ENCODE data around the gene CYBRD1.

DNA sequence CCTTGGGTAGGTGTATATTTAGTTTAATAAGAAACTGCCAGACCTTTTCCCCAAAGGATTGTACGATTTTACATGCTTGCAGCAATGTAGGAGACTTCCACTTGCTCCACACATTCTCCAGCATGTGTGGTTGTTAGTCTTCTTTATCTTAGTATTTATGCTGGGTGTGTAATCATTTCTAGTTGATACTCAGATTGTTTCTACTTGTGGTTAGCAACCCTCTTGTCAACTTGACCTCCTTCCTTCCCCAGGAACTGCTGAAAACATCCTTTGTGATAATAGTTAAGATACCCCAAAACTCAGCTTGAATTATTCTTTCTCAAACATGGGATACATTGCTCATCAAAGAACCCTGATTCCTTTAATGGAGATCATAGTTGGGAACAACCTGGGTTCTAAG is 37.2 kb upstream of the CYBRD1 start:
- no peak for TF ChIP-seq POLR2A (IDR thresholded peaks at IDR 0.05)
- TF ChIP-seq, protein P1, sequence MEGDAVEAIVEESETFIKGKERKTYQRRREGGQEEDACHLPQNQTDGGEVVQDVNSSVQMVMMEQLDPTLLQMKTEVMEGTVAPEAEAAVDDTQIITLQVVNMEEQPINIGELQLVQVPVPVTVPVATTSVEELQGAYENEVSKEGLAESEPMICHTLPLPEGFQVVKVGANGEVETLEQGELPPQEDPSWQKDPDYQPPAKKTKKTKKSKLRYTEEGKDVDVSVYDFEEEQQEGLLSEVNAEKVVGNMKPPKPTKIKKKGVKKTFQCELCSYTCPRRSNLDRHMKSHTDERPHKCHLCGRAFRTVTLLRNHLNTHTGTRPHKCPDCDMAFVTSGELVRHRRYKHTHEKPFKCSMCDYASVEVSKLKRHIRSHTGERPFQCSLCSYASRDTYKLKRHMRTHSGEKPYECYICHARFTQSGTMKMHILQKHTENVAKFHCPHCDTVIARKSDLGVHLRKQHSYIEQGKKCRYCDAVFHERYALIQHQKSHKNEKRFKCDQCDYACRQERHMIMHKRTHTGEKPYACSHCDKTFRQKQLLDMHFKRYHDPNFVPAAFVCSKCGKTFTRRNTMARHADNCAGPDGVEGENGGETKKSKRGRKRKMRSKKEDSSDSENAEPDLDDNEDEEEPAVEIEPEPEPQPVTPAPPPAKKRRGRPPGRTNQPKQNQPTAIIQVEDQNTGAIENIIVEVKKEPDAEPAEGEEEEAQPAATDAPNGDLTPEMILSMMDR (IDR thresholded peaks at IDR 0.05) = no peak
